ENCODE results near the gene PRKG1. TPM values are rescaled to one million over a fixed set of nuclear protein-coding genes. Genes with fewer than 3 reads are reported as not detected.
A peak's percentile ranks its signal among the peaks of the same experiment; 100 is the strongest.

Gene PRKG1
- total and polyA plus RNA-seq, 12 donors = 3.8 to 48.1 (median 29.9) TPM

GRCh38 chr10:51821745-51822144 is 747.5 kb downstream of the PRKG1 start:
- intact Hi-C loops (cut with DNase I) = no loop called here
- no peak for DNase-seq
- H3K27ac ChIP-seq = no peak overlapping the region

DNA sequence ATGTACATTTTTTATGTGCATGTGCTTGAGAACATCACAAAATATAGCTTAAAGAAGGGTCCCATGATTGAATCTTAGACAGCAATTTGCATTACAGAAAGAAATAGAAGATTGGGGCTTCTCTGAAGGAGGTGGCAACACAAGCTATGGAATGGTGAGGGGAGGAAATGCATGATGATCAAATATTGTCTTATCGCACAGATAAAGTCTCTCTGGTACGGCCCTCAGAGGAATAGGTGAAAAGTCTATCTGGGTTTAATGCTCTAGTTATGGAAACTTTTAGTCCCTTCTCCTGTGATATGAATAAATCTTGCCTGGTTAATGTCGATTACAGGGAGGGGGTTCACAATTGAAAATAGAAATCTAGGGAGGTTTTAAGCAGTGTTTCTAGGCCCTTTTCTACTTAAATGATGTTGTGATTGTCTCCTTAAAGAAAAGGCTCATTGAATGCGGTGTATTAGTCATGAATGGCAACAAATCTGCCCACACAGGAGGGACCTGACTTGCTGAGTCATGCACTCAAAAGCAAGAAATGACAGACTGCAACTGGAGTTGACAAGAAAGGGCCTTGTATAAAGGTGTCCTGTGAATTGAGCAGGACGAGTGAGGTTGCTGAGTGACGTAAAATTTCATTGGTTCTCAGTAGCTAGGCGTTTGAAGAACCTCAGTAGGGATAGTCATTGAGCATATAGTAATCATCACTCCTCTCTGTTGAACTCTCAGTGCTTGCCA is 758.5 kb downstream of the PRKG1 start:
- no peaks in the 10 kb centered on the region for H3K27me3 ChIP-seq
- TF ChIP-seq CTCF (IDR thresholded peaks at IDR 0.05) = no peak
- 80 to 85% methylated on average over 7 of the region's 7 CpGs for WGBS, 2 donors
- DNase-seq (no peak), ATAC-seq (peak in 1 of 8 donors; percentile 73)
- peaks cover 0 to 19% (median 6%) of the 10 kb centered on the region in 11 donors for H3K9me3 ChIP-seq
- peaks cover 0 to 3% (median 0%) of the 10 kb centered on the region in 9 donors for H3K4me1 ChIP-seq
- no peak overlapping the region for H3K4me3 ChIP-seq
- intact Hi-C loops (cut with DNase I) = no loop called here
- H3K27ac ChIP-seq = no peak overlapping the region
- H3K36me3 ChIP-seq = no peaks in the 10 kb centered on the region

More at GRCh38 chr10:51821745-51822144, 747.5 kb downstream of the PRKG1 start:
- no peaks in the 10 kb centered on the region for H3K27me3 ChIP-seq
- ATAC-seq = no peak
- H3K36me3 ChIP-seq = no peaks in the 10 kb centered on the region
- no peaks in the 10 kb centered on the region for H3K4me1 ChIP-seq
- no peak for TF ChIP-seq CTCF (IDR thresholded peaks at IDR 0.05)
- no peaks in the 10 kb centered on the region for H3K9me3 ChIP-seq
- no peak overlapping the region for H3K4me3 ChIP-seq

- Histone ChIP-seq H3K4me3 (no peak overlapping the region), H3K4me1 (peaks cover 0 to 10% (median 4%) of the 10 kb centered on the region in 9 donors), H3K27ac (no peak overlapping the region), H3K9me3 (peaks cover 0 to 15% (median 6%) of the 10 kb centered on the region in 11 donors), H3K27me3 (no peaks in the 10 kb centered on the region), H3K36me3 (no peaks in the 10 kb centered on the region)
- ATAC-seq (no peak), DNase-seq (no peak)
- TF ChIP-seq CTCF (IDR thresholded peaks at IDR 0.05) = no peak
- 91 to 94% methylated on average over 1 of the region's 1 CpG for WGBS, 2 donors
- intact Hi-C loops (cut with DNase I) = no loop called here
Measured at GRCh38 chr10:51834548-51834947, 760.3 kb downstream of the PRKG1 start.

DNA sequence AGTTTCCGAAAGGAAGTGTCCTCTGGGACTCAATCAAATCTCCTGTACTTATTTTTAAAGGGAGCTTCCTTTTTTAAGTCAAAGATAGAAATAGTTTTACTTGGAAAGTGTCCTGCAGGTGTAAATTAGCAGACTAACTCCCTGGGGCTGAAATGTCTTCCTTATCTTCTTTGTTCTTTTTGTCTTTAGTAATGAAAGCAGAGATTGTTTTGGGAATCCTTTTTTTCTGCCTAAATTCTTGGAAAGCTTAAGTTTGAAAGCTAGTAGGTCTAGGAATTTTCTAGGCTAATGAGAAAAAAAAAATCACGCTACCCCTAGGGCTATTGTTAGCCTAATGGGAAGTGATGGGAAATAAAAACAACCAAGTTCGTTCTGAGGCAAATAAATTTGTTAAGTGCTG is 764.2 kb downstream of the PRKG1 start:
- peaks cover 0 to 15% (median 6%) of the 10 kb centered on the region in 11 donors for H3K9me3 ChIP-seq
- H3K4me3 ChIP-seq = no peak overlapping the region
- H3K36me3 ChIP-seq = no peaks in the 10 kb centered on the region
- ATAC-seq (no peak), DNase-seq (no peak)
- H3K4me1 ChIP-seq = peaks cover 0 to 10% (median 4%) of the 10 kb centered on the region in 9 donors
- TF ChIP-seq CTCF (IDR thresholded peaks at IDR 0.05) = no peak
- intact Hi-C loops (cut with DNase I) = no loop called here
- H3K27me3 ChIP-seq = no peaks in the 10 kb centered on the region
- H3K27ac ChIP-seq = no peak overlapping the region
- WGBS, 2 donors = 47 to 52% methylated on average over 3 of the region's 3 CpGs
